ENCODE data around the gene DDAH2.

The DDAH2 gene

GRCh38 chr6:31758281-31758680 is 29.2 kb upstream of the DDAH2 start:
- DNase-seq: no peak

- DNase-seq: no peak
These were observed 23.7 kb upstream of the DDAH2 start for GRCh38 chr6:31752739-31753319.

- DNase-seq: no peak
These were observed 21.4 kb upstream of the DDAH2 start for GRCh38 chr6:31750411-31751022.

GRCh38 chr6:31749301-31750036 is 20.4 kb upstream of the DDAH2 start:
- no peak for DNase-seq

- no peak for DNase-seq
These were observed 15.3 kb upstream of the DDAH2 start for GRCh38 chr6:31744422-31744821.

GRCh38 chr6:31742894-31743293 is 13.8 kb upstream of the DDAH2 start:
- DNase-seq: no peak

- no peak for DNase-seq
These were observed 12.7 kb upstream of the DDAH2 start for GRCh38 chr6:31741815-31742214.

GRCh38 chr6:31740397-31741223 is 11.5 kb upstream of the DDAH2 start:
- peak in 1 of 2 donors; percentile 32 for DNase-seq

- peak; percentile 97 to 98 for DNase-seq
These were observed 10.7 kb upstream of the DDAH2 start, which contains the start of gene MSH5 for GRCh38 chr6:31739639-31740396. Gene MSH5, plus strand, starts transcription at chr6:31740005. Its CDS starts 462 bp downstream, at chr6:31740467.

- peak; percentile 79 to 82 for DNase-seq
These were observed 9.2 kb upstream of the DDAH2 start for GRCh38 chr6:31737991-31738979.

GRCh38 chr6:31737315-31737990 is 8.4 kb upstream of the DDAH2 start:
- peak; percentile 13 to 34 for DNase-seq

GRCh38 chr6:31736768-31737314 is 7.7 kb upstream of the DDAH2 start:
- no peak for DNase-seq

GRCh38 chr6:31736021-31736767 is 7.1 kb upstream of the DDAH2 start, which contains the start of gene CLIC1:
Gene CLIC1, minus strand, starts transcription at chr6:31736530. Its CDS starts 230 bp downstream, at chr6:31736300.
- peak; percentile 78 to 83 for DNase-seq

GRCh38 chr6:31734821-31735406 is 5.8 kb upstream of the DDAH2 start:
- DNase-seq: peak; percentile 79 to 82

GRCh38 chr6:31734247-31734820 is 5.2 kb upstream of the DDAH2 start:
- DNase-seq: no peak

- no peak for DNase-seq
These were observed 4.6 kb upstream of the DDAH2 start for GRCh38 chr6:31733734-31734133.

GRCh38 chr6:31732029-31732428 is 2.9 kb upstream of the DDAH2 start:
- DNase-seq: no peak

- DNase-seq: no peak
These were observed 1.6 kb upstream of the DDAH2 start for GRCh38 chr6:31730631-31731086.

Measured in CD4-positive, alpha-beta T cell treated with Interleukin-1 beta for 1 hour (primary cell).